DMS114 treated with DMSO at 0.1 percent for 48 hours (cell line): ENCODE results near the gene ATAD2B.

Source experiments
- DNase-seq: peaks from one replicate; lab custom pipeline; 2025; ENCODE audit not compliant: unreplicated experiment; lab: John Stamatoyannopoulos, UW

The ATAD2B gene

GRCh38 chr2:23705771-23706612 lies 220.9 kb downstream of the ATAD2B start:
- no peak for DNase-seq

GRCh38 chr2:23703583-23704385 lies 223.1 kb downstream of the ATAD2B start:
- DNase-seq: no peak

- no peak for DNase-seq
Observed at GRCh38 chr2:23703037-23703582, 223.8 kb downstream of the ATAD2B start.

- DNase-seq: no peak
Observed at GRCh38 chr2:23700627-23701026, 226.3 kb downstream of the ATAD2B start.

- no peak for DNase-seq
Observed at GRCh38 chr2:23699580-23699925, 227.4 kb downstream of the ATAD2B start.

GRCh38 chr2:23698721-23699579 lies 228.0 kb downstream of the ATAD2B start:
- no peak for DNase-seq
